OCI-LY1 (cell line): Measurements from ENCODE around the gene MTNR1A.

Source experiments
- EZH2 ChIP-seq: fragments of 200-600 bp; sonication (generic), shearing (Covaris generic); IDR thresholded peaks from 2 replicates; pipeline ENCODE4 v1.8.0; 2017; ENCODE audit warnings: borderline replicate concordance, mixed run types, mild to moderate bottlenecking, antibody characterized with exemption, low read length, moderate library complexity, mixed read lengths
- TF ChIP-seq, protein P1 (sequence below): fragments of 200-600 bp; sonication (generic), shearing (Covaris generic); IDR thresholded peaks from 2 replicates; pipeline ENCODE4 v1.5.1; 2017; ENCODE audit warnings: mild to moderate bottlenecking, antibody characterized with exemption, low read length, moderate library complexity, mixed read lengths

DNA sequence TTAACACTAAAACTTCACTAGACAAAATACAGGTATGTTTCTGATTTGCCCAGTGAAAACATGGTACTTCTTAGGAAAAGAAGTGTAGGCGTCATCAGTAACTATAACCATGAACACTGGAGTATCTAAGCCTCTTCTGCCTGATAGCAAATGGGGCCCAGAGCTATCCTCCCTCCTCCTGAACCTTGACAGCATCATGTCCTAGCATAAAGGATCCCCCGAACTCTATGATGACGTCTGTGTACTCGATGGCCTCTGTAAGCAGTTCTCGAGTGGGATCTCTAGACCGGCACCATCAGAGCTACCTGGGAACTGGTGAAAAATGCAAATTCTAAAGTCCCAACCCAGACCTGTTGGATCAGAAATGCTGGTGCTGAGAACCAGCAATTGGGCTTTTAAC, 36.3 kb upstream of the MTNR1A start:
- TF ChIP-seq, protein P1, sequence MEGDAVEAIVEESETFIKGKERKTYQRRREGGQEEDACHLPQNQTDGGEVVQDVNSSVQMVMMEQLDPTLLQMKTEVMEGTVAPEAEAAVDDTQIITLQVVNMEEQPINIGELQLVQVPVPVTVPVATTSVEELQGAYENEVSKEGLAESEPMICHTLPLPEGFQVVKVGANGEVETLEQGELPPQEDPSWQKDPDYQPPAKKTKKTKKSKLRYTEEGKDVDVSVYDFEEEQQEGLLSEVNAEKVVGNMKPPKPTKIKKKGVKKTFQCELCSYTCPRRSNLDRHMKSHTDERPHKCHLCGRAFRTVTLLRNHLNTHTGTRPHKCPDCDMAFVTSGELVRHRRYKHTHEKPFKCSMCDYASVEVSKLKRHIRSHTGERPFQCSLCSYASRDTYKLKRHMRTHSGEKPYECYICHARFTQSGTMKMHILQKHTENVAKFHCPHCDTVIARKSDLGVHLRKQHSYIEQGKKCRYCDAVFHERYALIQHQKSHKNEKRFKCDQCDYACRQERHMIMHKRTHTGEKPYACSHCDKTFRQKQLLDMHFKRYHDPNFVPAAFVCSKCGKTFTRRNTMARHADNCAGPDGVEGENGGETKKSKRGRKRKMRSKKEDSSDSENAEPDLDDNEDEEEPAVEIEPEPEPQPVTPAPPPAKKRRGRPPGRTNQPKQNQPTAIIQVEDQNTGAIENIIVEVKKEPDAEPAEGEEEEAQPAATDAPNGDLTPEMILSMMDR, result no peak
- TF ChIP-seq EZH2, result no peak
